GM23248 (cell line): ENCODE measurements around the gene DYSF. TPM values are rescaled to one million over a fixed set of nuclear protein-coding genes. Genes with fewer than 3 reads are reported as not detected.

Experiments used
- DNase-seq: peaks from one replicate; pipeline ENCODE4 v3.0.0-alpha.2; 2015
- H2AFZ ChIP-seq: fragments of 200-600 bp; sonication (generic); 2 replicates; pipeline ENCODE4 v1.6.1; 2016; ENCODE audit warnings: antibody characterized with exemption
- H3F3A ChIP-seq: fragments of 200-600 bp; sonication (generic); 2 replicates; pipeline ENCODE4 v1.6.1; 2016; ENCODE audit warnings: mild to moderate bottlenecking, antibody characterized with exemption, mixed run types; ENCODE audit not compliant: insufficient read depth
- H3K27ac ChIP-seq: fragments of 200-600 bp; sonication (generic); 2 replicates; pipeline ENCODE4 v1.5.1; 2016; ENCODE audit warnings: mild to moderate bottlenecking
- H3K27me3 ChIP-seq: fragments of 200-600 bp; sonication (generic); replicated peaks from 2 replicates; pipeline ENCODE4 v1.6.1; 2016; ENCODE audit warnings: mild to moderate bottlenecking; ENCODE audit not compliant: insufficient read depth
- H3K36me3 ChIP-seq: fragments of 200-600 bp; sonication (generic); 2 replicates; pipeline ENCODE4 v1.6.1; 2016; ENCODE audit warnings: low read depth, mild to moderate bottlenecking
- H3K4me1 ChIP-seq: fragments of 200-600 bp; sonication (generic); 2 replicates; pipeline ENCODE4 v1.6.1; 2016; ENCODE audit warnings: mild to moderate bottlenecking; ENCODE audit not compliant: insufficient read depth
- H3K4me2 ChIP-seq: fragments of 200-600 bp; sonication (generic); one replicate; pipeline ENCODE4 v1.6.1; 2016; ENCODE audit warnings: mild to moderate bottlenecking; ENCODE audit not compliant: unreplicated experiment
- H3K4me3 ChIP-seq: fragments of 200-600 bp; sonication (generic); 2 replicates; pipeline ENCODE4 v1.5.1; 2016; ENCODE audit warnings: mild to moderate bottlenecking
- H3K79me2 ChIP-seq: fragments of 200-600 bp; sonication (generic); 2 replicates; pipeline ENCODE4 v1.6.1; 2016; ENCODE audit warnings: mild to moderate bottlenecking; ENCODE audit not compliant: insufficient read depth
- H3K9ac ChIP-seq: fragments of 200-600 bp; sonication (generic); 2 replicates; pipeline ENCODE4 v1.6.1; 2016; ENCODE audit warnings: mild to moderate bottlenecking
- H3K9me2 ChIP-seq: fragments of 200-600 bp; sonication (generic); 2 replicates; pipeline ENCODE4 v1.6.1; 2016; ENCODE audit warnings: mixed run types, mild to moderate bottlenecking, moderate library complexity; ENCODE audit not compliant: insufficient read depth
- H3K9me3 ChIP-seq: fragments of 200-600 bp; sonication (generic); one replicate; pipeline ENCODE4 v1.6.1; 2017; ENCODE audit warnings: low read depth
- H4K20me1 ChIP-seq: fragments of 200-600 bp; sonication (generic); 2 replicates; pipeline ENCODE4 v1.6.0; 2016; ENCODE audit not compliant: insufficient read depth
- EZH2 ChIP-seq: fragments of 200-600 bp; sonication (generic); IDR thresholded peaks from 2 replicates; pipeline ENCODE4 v1.6.1; 2018; ENCODE audit warnings: antibody characterized with exemption, mild to moderate bottlenecking; ENCODE audit not compliant: insufficient read depth, poor library complexity, severe bottlenecking
- EZH2phosphoT487 ChIP-seq: fragments of 200-600 bp; sonication (generic); IDR thresholded peaks from 2 replicates; pipeline ENCODE4 v1.6.1; 2018; ENCODE audit warnings: antibody characterized with exemption, moderate library complexity, mild to moderate bottlenecking, low read depth; ENCODE audit not compliant: insufficient read depth
- WGBS, 2 experiments: methylation state at CpG; one replicate each; pipeline ENCODE4 v1.1.6; 2015 to 2017; ENCODE audit warnings: low lambda C conversion rate in 2 of 2, low coverage in 1 of 2; ENCODE audit errors: missing lambda C conversion rate in 2 of 2; 5-methylcytosine and 5-hydroxymethylcytosine counted together
- in situ Hi-C: fragments of 300-500 bp; cut with MboI; formaldehyde crosslinking; loops from 2 replicates; pipeline ENCODE4 v1.15.0; 2020
- polyA plus RNA-seq: library from polyadenylated mRNA; unstranded; fragments of >200 nt; fragmentation: Nextera tagmentation; extraction: Ambion mirVana; gene quantifications from 2 replicates; pipeline ENCODE4 v1.2.1, GENCODE V29; 2016
- total RNA-seq: library from RNA; depleted of rRNA; stranded (reverse); fragments of >200 nt; shearing (Covaris generic); gene quantifications from 2 replicates; pipeline ENCODE4 v1.2.3, GENCODE V29; 2014

The DYSF gene
- total and polyA plus RNA-seq, 2 experiments from 2014 or later: 0.25 to 0.54 TPM

DNA sequence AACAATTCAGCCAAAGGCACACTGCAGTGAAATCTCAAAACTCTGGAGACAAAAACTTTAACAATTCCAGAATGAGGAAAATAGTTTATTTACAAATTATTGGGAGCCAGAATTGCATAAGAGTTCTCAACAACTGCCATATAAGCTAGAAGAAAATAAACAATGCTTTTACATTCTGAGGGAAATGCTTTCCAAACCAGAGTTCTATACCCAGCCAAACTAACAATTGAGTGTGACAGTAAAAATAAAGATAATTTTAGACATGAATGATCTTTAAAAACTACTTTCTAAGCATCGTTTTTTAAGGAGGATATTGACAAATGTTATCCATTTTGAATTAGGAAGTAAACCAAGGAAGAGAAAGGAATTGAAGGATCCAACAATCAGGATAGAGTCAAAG is 271.4 kb downstream of the DYSF start:
- Histone ChIP-seq H3K27me3 (no peaks in the 10 kb centered on the region), H3K4me2 (no peak overlapping the region), H4K20me1 (no peaks in the 10 kb centered on the region), H3K4me3 (no peak overlapping the region), H3K79me2 (no peaks in the 10 kb centered on the region), H3F3A (peaks cover 15% of the 10 kb centered on the region), H3K27ac (no peak overlapping the region), H3K9ac (no peak overlapping the region), H3K4me1 (peaks cover 32% of the 10 kb centered on the region), H3K36me3 (no peaks in the 10 kb centered on the region), H3K9me2 (no peaks in the 10 kb centered on the region), H2AFZ (no peak overlapping the region), H3K9me3 (peaks cover 9% of the 10 kb centered on the region)
- WGBS, 2 experiments: 4 to 5% methylated on average over 1 of the region's 1 CpG
- DNase-seq: no peak
- in situ Hi-C loops: no loop called here
- TF ChIP-seq EZH2phosphoT487 (no peak), EZH2 (no peak)

DNA sequence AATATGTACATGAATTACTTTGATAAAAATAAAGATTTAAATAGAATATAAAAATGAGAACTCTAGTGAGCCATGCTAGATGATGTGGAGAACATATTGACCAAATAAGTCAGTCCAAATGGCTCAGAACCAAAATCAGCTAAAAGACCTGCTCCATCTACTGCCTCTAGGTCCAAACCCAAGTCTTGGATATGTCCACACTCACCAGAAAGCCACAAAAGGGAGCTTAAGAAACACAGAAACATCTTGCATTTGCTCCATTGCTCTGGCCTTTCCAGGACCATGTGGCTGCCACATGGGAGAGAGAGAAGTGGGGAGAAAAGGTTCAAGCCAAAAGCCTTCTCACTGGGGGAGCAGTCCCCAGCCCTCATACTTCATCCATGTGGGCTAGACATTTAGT is 272.5 kb downstream of the DYSF start:
- H3K36me3 ChIP-seq: no peaks in the 10 kb centered on the region
- H3F3A ChIP-seq: peaks cover 6% of the 10 kb centered on the region; the same call in 1 of the 2 replicates
- H3K4me2 ChIP-seq: no peak overlapping the region
- H3K9me2 ChIP-seq: no peaks in the 10 kb centered on the region
- peaks cover 9% of the 10 kb centered on the region for H3K9me3 ChIP-seq
- peaks cover 22% of the 10 kb centered on the region for H3K4me1 ChIP-seq
- H3K9ac ChIP-seq: no peak overlapping the region
- H3K4me3 ChIP-seq: no peak overlapping the region
- H3K79me2 ChIP-seq: no peaks in the 10 kb centered on the region
- TF ChIP-seq EZH2 (no peak), EZH2phosphoT487 (no peak)
- no peak overlapping the region for H3K27ac ChIP-seq
- H2AFZ ChIP-seq: no peak overlapping the region
- in situ Hi-C loops: no loop called here
- H3K27me3 ChIP-seq: no peaks in the 10 kb centered on the region
- no peak for DNase-seq
- no peaks in the 10 kb centered on the region for H4K20me1 ChIP-seq

DNA sequence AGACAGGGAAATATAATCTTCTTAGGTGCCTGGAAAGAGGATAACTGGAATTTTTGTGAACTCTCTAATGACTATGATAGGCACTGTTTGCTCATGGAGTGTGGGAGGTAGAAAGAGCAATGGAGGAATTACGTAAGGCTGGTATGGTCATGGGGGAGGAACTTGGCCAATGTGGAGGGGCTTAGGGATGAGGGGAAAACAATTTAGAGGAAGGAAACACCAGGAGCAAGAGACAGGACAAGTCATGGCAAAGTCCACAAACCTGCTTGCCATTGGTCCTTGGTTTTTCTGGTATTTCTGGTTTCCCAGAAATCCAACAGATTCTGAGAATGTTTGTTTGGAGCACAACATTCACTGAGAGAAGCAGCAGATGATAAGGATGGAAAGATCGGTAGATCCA is 274.2 kb downstream of the DYSF start:
- Histone ChIP-seq H3K27me3 (no peaks in the 10 kb centered on the region), H3K36me3 (no peaks in the 10 kb centered on the region), H3K4me1 (0 out of 2 replicates have a peak, but pooled peaks cover 9% of the 10 kb centered on the region), H3K27ac (no peak overlapping the region), H3K9me2 (no peaks in the 10 kb centered on the region), H2AFZ (no peak overlapping the region), H3F3A (peaks cover 5% of the 10 kb centered on the region; the same call in 1 of the 2 replicates), H3K79me2 (no peaks in the 10 kb centered on the region), H4K20me1 (no peaks in the 10 kb centered on the region), H3K4me2 (no peak overlapping the region), H3K4me3 (no peak overlapping the region), H3K9ac (no peak overlapping the region), H3K9me3 (peaks cover 9% of the 10 kb centered on the region)
- WGBS, 2 experiments: 57 to 67% methylated on average over 2 of the region's 2 CpGs
- DNase-seq: peak; percentile 41
- in situ Hi-C loops: no loop called here
- TF ChIP-seq EZH2phosphoT487: no peak
- TF ChIP-seq EZH2: no peak

DNA sequence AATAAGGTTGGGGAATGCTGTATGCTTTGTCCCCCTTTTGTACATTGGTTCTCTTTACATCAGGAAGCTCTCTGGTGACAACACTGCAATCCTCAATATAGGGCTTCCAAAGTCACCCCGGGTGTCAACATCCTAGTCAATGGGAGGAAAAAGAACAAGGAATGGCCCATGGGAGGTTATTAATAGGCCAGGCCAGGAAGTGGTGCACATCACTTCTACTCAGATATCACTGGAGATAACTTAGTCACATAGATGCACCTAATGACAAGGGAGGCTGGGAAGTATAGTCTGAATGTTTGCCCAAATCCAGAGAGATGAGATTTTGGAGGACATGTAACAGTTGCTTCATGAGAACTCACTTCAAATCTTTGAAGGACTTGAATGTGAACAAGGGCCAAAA is 274.7 kb downstream of the DYSF start:
- H3K79me2 ChIP-seq: no peaks in the 10 kb centered on the region

More for the DNA sequence above, 274.7 kb downstream of the DYSF start:
- DNase-seq: no peak
- no peak overlapping the region for H3K27ac ChIP-seq
- H2AFZ ChIP-seq: no peak overlapping the region
- 39 to 62% methylated on average over 1 of the region's 1 CpG for WGBS, 2 experiments
- peaks cover 9% of the 10 kb centered on the region for H3K9me3 ChIP-seq
- no peaks in the 10 kb centered on the region for H3K9me2 ChIP-seq
- no peaks in the 10 kb centered on the region for H3K36me3 ChIP-seq
- in situ Hi-C loops: no loop called here
- no peaks in the 10 kb centered on the region for H4K20me1 ChIP-seq
- H3K4me1 ChIP-seq: 0 out of 2 replicates have a peak, but pooled peaks cover 9% of the 10 kb centered on the region
- H3K4me3 ChIP-seq: no peak overlapping the region
- no peaks in the 10 kb centered on the region for H3K27me3 ChIP-seq
- H3K9ac ChIP-seq: no peak overlapping the region
- peaks cover 5% of the 10 kb centered on the region; the same call in 1 of the 2 replicates for H3F3A ChIP-seq
- TF ChIP-seq EZH2 (no peak), EZH2phosphoT487 (no peak)
- no peak overlapping the region for H3K4me2 ChIP-seq
